Caco-2 (cell line): Measurements from ENCODE around the gene EXOC3L2. TPM values are rescaled to one million over a fixed set of nuclear protein-coding genes. Genes with fewer than 3 reads are reported as not detected.

Source experiments
- BruUV-seq: library from RNA; stranded (reverse); fragments of 400-500 nt; replicated peaks from 2 replicates; lab custom pipeline; 2021; lab: Mats Ljungman, UMichigan
- CTCF ChIA-PET: fragments of 300-600 bp; sonication (Branson Sonifier 250); formaldehyde crosslinking; loops from one replicate; lab custom pipeline; 2022; ENCODE audit warnings: antibody characterized with exemption; lab: Charles Lee
- POLR2A ChIA-PET: fragments of 300-600 bp; sonication (Branson Sonifier 250); formaldehyde crosslinking; loops from one replicate; lab custom pipeline; 2022; ENCODE audit warnings: antibody characterized with exemption; lab: Charles Lee
- DNase-seq, 2 experiments: peaks; one replicate each; pipeline versions ENCODE4 v3.0.0 to v3.0.0-alpha.2; 2020 to 2022
- H3K27me3 ChIP-seq: replicated peaks from 2 replicates; pipeline ENCODE4 v1.6.0; 2011; ENCODE audit warnings: low read length; ENCODE audit not compliant: control insufficient read depth, insufficient read depth
- H3K36me3 ChIP-seq: 2 replicates; pipeline ENCODE4 v1.5.1; 2011; ENCODE audit warnings: low read length; ENCODE audit not compliant: control insufficient read depth, insufficient read depth
- H3K4me1 ChIP-seq: fragments of 250-450 bp; sonication (Bioruptor Pico); 2 replicates; pipeline ENCODE4 v1.5.1; 2020; ENCODE audit warnings: mild to moderate bottlenecking
- H3K4me3 ChIP-seq: 2 replicates; pipeline ENCODE4 v1.5.1; 2011; ENCODE audit warnings: low read depth, mild to moderate bottlenecking, control low read depth, low read length
- H3K9me3 ChIP-seq: fragments of 250-450 bp; sonication (Bioruptor Pico); 2 replicates; pipeline ENCODE4 v1.5.1; 2020; ENCODE audit warnings: mild to moderate bottlenecking, moderate library complexity
- H3K27ac Mint-ChIP-seq: one replicate; pipeline ENCODE4 v1.8.0; 2022; ENCODE audit warnings: mixed read lengths; ENCODE audit not compliant: unreplicated experiment
- H3K27me3 Mint-ChIP-seq: one replicate; pipeline ENCODE4 v1.8.0; 2022; ENCODE audit warnings: mixed read lengths; ENCODE audit not compliant: insufficient read depth, unreplicated experiment
- H3K36me3 Mint-ChIP-seq: one replicate; pipeline ENCODE4 v1.8.0; 2022; ENCODE audit warnings: mild to moderate bottlenecking, mixed read lengths; ENCODE audit not compliant: insufficient read depth, unreplicated experiment
- H3K4me1 Mint-ChIP-seq: one replicate; pipeline ENCODE4 v1.8.0; 2022; ENCODE audit warnings: low read depth, mixed read lengths; ENCODE audit not compliant: unreplicated experiment
- H3K4me3 Mint-ChIP-seq: one replicate; pipeline ENCODE4 v1.8.0; 2022; ENCODE audit warnings: mild to moderate bottlenecking, moderate library complexity, mixed read lengths; ENCODE audit not compliant: unreplicated experiment
- H3K9me3 Mint-ChIP-seq: one replicate; pipeline ENCODE4 v1.8.0; 2022; ENCODE audit warnings: mixed read lengths; ENCODE audit not compliant: unreplicated experiment
- CTCF ChIP-seq, 2 experiments: fragments of 200-600 bp in 1 of 2; IDR thresholded peaks; 1 replicate in 1 of 2; 2 replicates in 1 of 2; pipeline versions ENCODE4 v1.5.1 to v1.8.0; 2011 to 2022; ENCODE audit warnings: antibody characterized with exemption in 1 of 2, control low read depth in 1 of 2, inconsistent platforms in 1 of 2, low read depth in 1 of 2, low read length in 1 of 2, mild to moderate bottlenecking in 1 of 2, moderate library complexity in 1 of 2; ENCODE audit not compliant: insufficient read depth in 1 of 2, severe bottlenecking in 1 of 2, unreplicated experiment in 1 of 2
- intact Hi-C: fragments of 100-400 bp; cut with micrococcal nuclease; formaldehyde crosslinking; loops from one replicate; pipeline ENCODE4 v1.10.0; 2022; ENCODE audit not compliant: unreplicated experiment
- total RNA-seq: library from RNA; stranded (reverse); gene quantifications from 2 replicates; pipeline ENCODE4 v1.2.3, GENCODE V29; 2022

EXOC3L2 gene
- total RNA-seq, 1 experiment from 2014 or later, result not detected

- no peak overlapping the region for H3K4me3 ChIP-seq
- CTCF ChIA-PET, result interaction anchor here (0.9 kb wide), 1 partner anchor 128 kb away, joined by 3 read pairs; no protein-coding TSS in a partner anchor
- no peak overlapping the region for H3K27ac Mint-ChIP-seq
Observed at GRCh38 chr19:45276284-45276687, 31.1 kb upstream of the EXOC3L2 start.

GRCh38 chr19:45275370-45275971 is 30.3 kb upstream of the EXOC3L2 start:
- Mint-ChIP-seq H3K9me3 (no peaks in the 10 kb centered on the region), H3K27ac (no peak overlapping the region), H3K4me1 (no peaks in the 10 kb centered on the region), H3K36me3 (peaks cover 11% of the 10 kb centered on the region), H3K27me3 (no peaks in the 10 kb centered on the region), H3K4me3 (no peak overlapping the region)
- POLR2A ChIA-PET, result no interaction called here
- H3K27me3 ChIP-seq, result no peaks in the 10 kb centered on the region
- H3K9me3 ChIP-seq, result no peaks in the 10 kb centered on the region
- CTCF ChIA-PET, result interaction anchor here (0.9 kb wide), 1 partner anchor 128 kb away, joined by 3 read pairs; no protein-coding TSS in a partner anchor
- no peaks in the 10 kb centered on the region; the same call in none of the 2 replicates for H3K36me3 ChIP-seq
- no peaks in the 10 kb centered on the region for H3K4me1 ChIP-seq
- no peak overlapping the region for H3K4me3 ChIP-seq
- no peak for DNase-seq
- BruUV-seq, result no TSS peak
- intact Hi-C loops, result no loop called here
- no peak for TF ChIP-seq CTCF (IDR thresholded peaks at IDR 0.05; ENCODE audit: insufficient read depth in 1 of 2, low read depth in 1 of 2, low read length in 1 of 2, severe bottlenecking in 1 of 2, unreplicated experiment in 1 of 2)

More at GRCh38 chr19:45276284-45276687, 31.1 kb upstream of the EXOC3L2 start:
- Mint-ChIP-seq H3K27me3 (no peaks in the 10 kb centered on the region), H3K9me3 (no peaks in the 10 kb centered on the region), H3K4me1 (no peaks in the 10 kb centered on the region), H3K4me3 (no peak overlapping the region), H3K36me3 (peaks cover 11% of the 10 kb centered on the region)
- BruUV-seq, result no TSS peak
- Histone ChIP-seq H3K27me3 (no peaks in the 10 kb centered on the region), H3K36me3 (no peaks in the 10 kb centered on the region; the same call in none of the 2 replicates), H3K9me3 (no peaks in the 10 kb centered on the region), H3K4me1 (no peaks in the 10 kb centered on the region)
- intact Hi-C loops, result no loop called here
- POLR2A ChIA-PET, result interaction anchor here (0.6 kb wide), 1 partner anchor 9 kb away, joined by 7 read pairs; no protein-coding TSS in a partner anchor
- DNase-seq, result no peak
- TF ChIP-seq CTCF (IDR thresholded peaks at IDR 0.05; ENCODE audit: insufficient read depth in 1 of 2, low read depth in 1 of 2, low read length in 1 of 2, severe bottlenecking in 1 of 2, unreplicated experiment in 1 of 2), result no peak

- no peaks in the 10 kb centered on the region for H3K9me3 Mint-ChIP-seq
- ChIA-PET POLR2A (interaction anchor here (0.7 kb wide), 1 partner anchor 55 kb away, joined by 3 read pairs; no protein-coding TSS in a partner anchor), CTCF (no interaction called here)
- Histone ChIP-seq H3K9me3 (no peaks in the 10 kb centered on the region), H3K36me3 (no peaks in the 10 kb centered on the region; the same call in none of the 2 replicates), H3K4me1 (no peaks in the 10 kb centered on the region), H3K27me3 (no peaks in the 10 kb centered on the region), H3K4me3 (no peak overlapping the region)
- no peaks in the 10 kb centered on the region for H3K4me1 Mint-ChIP-seq
- intact Hi-C loops, result no loop called here
- no TSS peak for BruUV-seq
- H3K27ac Mint-ChIP-seq, result no peak overlapping the region
- H3K36me3 Mint-ChIP-seq, result peaks cover 11% of the 10 kb centered on the region
- no peak overlapping the region for H3K4me3 Mint-ChIP-seq
- no peaks in the 10 kb centered on the region for H3K27me3 Mint-ChIP-seq
- TF ChIP-seq CTCF (IDR thresholded peaks at IDR 0.05; ENCODE audit: insufficient read depth in 1 of 2, low read depth in 1 of 2, low read length in 1 of 2, severe bottlenecking in 1 of 2, unreplicated experiment in 1 of 2), result no peak
- DNase-seq, result no peak
Observed at GRCh38 chr19:45273521-45273855, 28.3 kb upstream of the EXOC3L2 start.
